H1 (cell line): Measurements from ENCODE around the gene FLT4. TPM values are rescaled to one million over a fixed set of nuclear protein-coding genes. Genes with fewer than 3 reads are reported as not detected.

Experiments
- CTCF ChIA-PET: fragments of 300-600 bp; sonication (Branson Sonifier 250); formaldehyde crosslinking; loops from one replicate; lab custom pipeline; 2021; ENCODE audit not compliant: partially characterized antibody; lab: Charles Lee
- POLR2A ChIA-PET: fragments of 300-600 bp; sonication (Branson Sonifier 250); formaldehyde crosslinking; loops from one replicate; lab custom pipeline; 2021; ENCODE audit warnings: inconsistent platforms; ENCODE audit not compliant: partially characterized antibody; lab: Charles Lee
- DNase-seq, 2 experiments: peaks; one replicate each; pipeline versions ENCODE4 v3.0.0 to v3.0.0-alpha.2; 2010 to 2022; ENCODE audit warnings: low spot score in 2 of 2, low read depth in 1 of 2, mixed read lengths in 1 of 2
- FAIRE-seq: peaks from 2 replicates; lab custom pipeline; 2011; peaks lifted over from hg19 to GRCh38; lab: Jason Lieb, UNC
- H2AFZ ChIP-seq: 2 replicates; pipeline ENCODE4 v1.8.1; 2012; ENCODE audit warnings: low read length, inconsistent platforms
- H2AK5ac ChIP-seq: 2 replicates; pipeline ENCODE4 v1.6.1; 2013; ENCODE audit warnings: low read depth, low read length
- H2BK120ac ChIP-seq: replicated peaks from 2 replicates; pipeline ENCODE3; 2013; ENCODE audit warnings: low read depth, low read length, inconsistent platforms
- H2BK12ac ChIP-seq: 2 replicates; pipeline ENCODE4 v1.6.1; 2013; ENCODE audit warnings: low read depth, low read length
- H2BK15ac ChIP-seq: 2 replicates; pipeline ENCODE4 v1.6.1; 2013; ENCODE audit warnings: low read length
- H2BK20ac ChIP-seq: 2 replicates; pipeline ENCODE4 v1.6.1; 2013; ENCODE audit warnings: low read length
- H2BK5ac ChIP-seq: 2 replicates; pipeline ENCODE4 v1.6.1; 2013; ENCODE audit warnings: low read depth, low read length
- H3K14ac ChIP-seq: 2 replicates; pipeline ENCODE4 v1.6.1; 2013; ENCODE audit warnings: inconsistent platforms; ENCODE audit not compliant: insufficient read length
- H3K18ac ChIP-seq: 2 replicates; pipeline ENCODE4 v1.6.1; 2013; ENCODE audit warnings: low read length; ENCODE audit errors: extremely low read depth
- H3K23ac ChIP-seq: 2 replicates; pipeline ENCODE4 v1.6.1; 2013; ENCODE audit warnings: inconsistent platforms; ENCODE audit not compliant: insufficient read length
- H3K23me2 ChIP-seq: 2 replicates; pipeline ENCODE4 v1.6.1; 2013; ENCODE audit warnings: low read depth, low read length
- H3K27ac ChIP-seq: 2 replicates; pipeline ENCODE4 v1.6.1; 2011; ENCODE audit warnings: low read depth, low read length, inconsistent platforms
- H3K27me3 ChIP-seq, 4 experiments: replicated peaks in 1 of 4; 1 replicate in 1 of 4; 2 replicates in 3 of 4; pipeline versions ENCODE4 v1.6.1 to v1.8.1; 2011 to 2013; ENCODE audit warnings: low read length in 3 of 4, mild to moderate bottlenecking in 3 of 4, inconsistent platforms in 2 of 4, mixed read lengths in 2 of 4, moderate library complexity in 1 of 4; ENCODE audit not compliant: control insufficient read depth in 3 of 4, insufficient read depth in 3 of 4; ENCODE audit errors: extremely low read depth in 1 of 4
- H3K36me3 ChIP-seq, 4 experiments: 2 replicates each; pipeline versions ENCODE4 v1.6.1 to v1.8.1; 2011 to 2013; ENCODE audit warnings: mild to moderate bottlenecking in 4 of 4, low read length in 3 of 4, moderate library complexity in 2 of 4, control low read depth in 1 of 4, inconsistent platforms in 1 of 4; ENCODE audit not compliant: insufficient read depth in 4 of 4, control insufficient read depth in 2 of 4
- H3K4ac ChIP-seq: replicated peaks from 2 replicates; pipeline ENCODE3; 2013; ENCODE audit warnings: low read length, low read depth, mixed read lengths, inconsistent platforms; ENCODE audit not compliant: insufficient read length
- H3K4me1 ChIP-seq, 4 experiments: replicated peaks in 1 of 4; 1 replicate in 1 of 4; 2 replicates in 3 of 4; pipeline versions ENCODE4 v1.6.1 to v1.8.1; 2011 to 2013; ENCODE audit warnings: low read length in 3 of 4, inconsistent platforms in 2 of 4, mixed read lengths in 1 of 4; ENCODE audit not compliant: insufficient read depth in 4 of 4, control insufficient read depth in 3 of 4
- H3K4me2 ChIP-seq, 2 experiments: 2 replicates each; pipeline versions ENCODE4 v1.6.1 to v1.8.1; 2011 to 2013; ENCODE audit warnings: low read depth in 2 of 2, low read length in 2 of 2, control low read depth in 1 of 2, inconsistent platforms in 1 of 2, mild to moderate bottlenecking in 1 of 2; ENCODE audit not compliant: insufficient read depth in 1 of 2
- H3K4me3 ChIP-seq, 4 experiments: fragments of 200-600, 300-600 bp in 1 of 4; sonication (generic), shearing (Covaris generic), sonication (Bioruptor Twin) in 1 of 4; 2 replicates each; pipeline versions ENCODE4 v1.5.1 to v1.8.1; 2011 to 2016; ENCODE audit warnings: low read length in 4 of 4, low read depth in 3 of 4, control low read depth in 2 of 4, inconsistent platforms in 2 of 4, mild to moderate bottlenecking in 2 of 4, mixed read lengths in 1 of 4, moderate library complexity in 1 of 4; ENCODE audit not compliant: insufficient read depth in 2 of 4; ENCODE audit errors: extremely low read depth in 1 of 4
- H3K56ac ChIP-seq: replicated peaks from 2 replicates; pipeline ENCODE3; 2013; ENCODE audit warnings: low read depth, mild to moderate bottlenecking, mixed read lengths, low read length, inconsistent platforms; ENCODE audit not compliant: insufficient read length
- H3K79me1 ChIP-seq: 2 replicates; pipeline ENCODE4 v1.6.1; 2013; ENCODE audit warnings: low read depth, low read length, control low read depth
- H3K79me2 ChIP-seq, 2 experiments: 2 replicates each; pipeline versions ENCODE4 v1.6.1 to v1.8.1; 2012 to 2013; ENCODE audit warnings: low read length in 2 of 2, mild to moderate bottlenecking in 2 of 2, inconsistent platforms in 1 of 2; ENCODE audit not compliant: insufficient read depth in 2 of 2, control insufficient read depth in 1 of 2
- H3K9ac ChIP-seq, 4 experiments: replicated peaks in 1 of 4; 1 replicate in 1 of 4; 2 replicates in 3 of 4; pipeline versions ENCODE4 v1.6.1 to v1.8.1; 2011 to 2013; ENCODE audit warnings: low read depth in 3 of 4, low read length in 3 of 4, control low read depth in 2 of 4, mild to moderate bottlenecking in 2 of 4, moderate library complexity in 2 of 4, inconsistent platforms in 1 of 4; ENCODE audit errors: extremely low read depth in 1 of 4
- H3K9me3 ChIP-seq, 2 experiments: 2 replicates each; pipeline versions ENCODE4 v1.6.1 to v1.8.1; 2012 to 2013; ENCODE audit warnings: mild to moderate bottlenecking in 2 of 2, moderate library complexity in 2 of 2, control low read depth in 1 of 2, inconsistent platforms in 1 of 2, low read depth in 1 of 2, low read length in 1 of 2, mixed read lengths in 1 of 2; ENCODE audit not compliant: insufficient read depth in 2 of 2
- H4K20me1 ChIP-seq, 2 experiments: replicated peaks in 1 of 2; 2 replicates each; pipeline versions ENCODE3 to v1.8.1; 2011 to 2013; ENCODE audit warnings: inconsistent platforms in 2 of 2, low read length in 2 of 2, mild to moderate bottlenecking in 1 of 2; ENCODE audit not compliant: insufficient read depth in 2 of 2, control insufficient read depth in 1 of 2
- H4K5ac ChIP-seq: 2 replicates; pipeline ENCODE4 v1.6.1; 2013; ENCODE audit warnings: low read length, low read depth, mixed read lengths, inconsistent platforms; ENCODE audit not compliant: insufficient read length
- H4K8ac ChIP-seq: 2 replicates; pipeline ENCODE4 v1.8.0; 2013; ENCODE audit warnings: mild to moderate bottlenecking, moderate library complexity, low read length, inconsistent platforms; ENCODE audit not compliant: insufficient read depth; ENCODE audit errors: extremely low read depth
- H4K91ac ChIP-seq: replicated peaks from 2 replicates; pipeline ENCODE3; 2013; ENCODE audit warnings: low read length, mixed read lengths, inconsistent platforms; ENCODE audit not compliant: insufficient read length
- GABPA ChIP-seq: IDR thresholded peaks from 2 replicates; pipeline ENCODE4 v1.6.1; 2011; ENCODE audit warnings: mild to moderate bottlenecking, low read length, moderate library complexity, borderline replicate concordance; ENCODE audit not compliant: insufficient read depth
- WGBS, 2 experiments: shearing (Covaris generic) in 1 of 2; methylation state at CpG; one replicate each; pipeline versions ENCODE4 v1.1.6 to v1.1.7; 2013 to 2015; ENCODE audit warnings: low lambda C conversion rate in 2 of 2, mixed read lengths in 2 of 2, inconsistent platforms in 1 of 2, low coverage in 1 of 2, missing lambda C conversion rate in 1 of 2; ENCODE audit not compliant: insufficient replicate concordance in 2 of 2, insufficient coverage in 1 of 2, insufficient read length in 1 of 2; ENCODE audit errors: extremely low coverage in 1 of 2, missing lambda C conversion rate in 1 of 2; 5-methylcytosine and 5-hydroxymethylcytosine counted together
- polyA plus RNA-seq, 7 experiments: library from polyadenylated mRNA; depleted of rRNA in 3 of 7; stranded (reverse) in 5 of 7; unstranded in 2 of 7; fragments of >200 nt in 5 of 7; fragments of 200-250 nt in 2 of 7; gene quantifications; 1 replicate in 5 of 7; 2 replicates in 1 of 7; 4 replicates in 1 of 7; pipeline versions ENCODE4 v1.2.1 to v1.2.3, GENCODE V29; 2011 to 2013; ENCODE audit warnings: missing spikeins in 2 of 7, mixed read lengths in 2 of 7
- total RNA-seq: library from RNA; stranded (reverse); fragmentation: NEBNext Ultra II Directional; extraction: Animal tissue kit (Norgen Biotek cat#: 25700); gene quantifications from 2 replicates; pipeline ENCODE4 v1.2.1, GENCODE V29; 2021

Gene FLT4
- total and polyA plus RNA-seq, 2 of the 8 experiments (the other 6 are each of a cell fraction or from before 2014, with no cell fraction given): 6.5 to 7.7 TPM

DNA sequence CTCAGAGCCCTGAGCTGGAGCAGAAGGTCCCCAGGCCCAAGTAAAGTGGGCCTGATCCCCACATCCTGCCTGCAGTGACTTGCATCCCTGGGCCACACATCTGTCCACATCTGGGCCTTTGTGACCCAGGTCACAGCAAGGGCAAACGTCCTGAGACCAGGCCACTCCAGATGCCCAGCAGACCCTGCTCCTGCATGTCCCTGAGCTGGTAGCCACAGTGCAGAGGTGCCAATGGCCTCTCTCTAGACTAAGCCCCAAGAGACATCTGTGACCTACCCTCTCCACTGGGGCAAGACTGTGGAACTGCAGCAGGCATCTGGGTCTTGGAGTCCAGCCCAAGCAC is 2.5 kb downstream of the FLT4 start:
- no peak overlapping the region for H3K23ac ChIP-seq
- no peaks in the 10 kb centered on the region for H3K9me3 ChIP-seq
- H2BK20ac ChIP-seq: no peak overlapping the region
- no peaks in the 10 kb centered on the region for H3K79me1 ChIP-seq
- no peak overlapping the region for H2BK5ac ChIP-seq
- no peak overlapping the region for H3K4me3 ChIP-seq
- H3K4ac ChIP-seq: no peak overlapping the region
- H2BK12ac ChIP-seq: no peak overlapping the region; the same call in 1 of the 2 replicates
- no peak overlapping the region for H2BK15ac ChIP-seq
- H4K8ac ChIP-seq: no peak overlapping the region
- no peak for TF ChIP-seq GABPA
- H2AFZ ChIP-seq: no peak overlapping the region
- FAIRE-seq: no peak
- H3K4me1 ChIP-seq: no peaks in the 10 kb centered on the region; a peak in 2 of 7 replicates
- H3K9ac ChIP-seq: no peak overlapping the region
- peaks cover 5 to 36% (median 28%) of the 10 kb centered on the region in 4 experiments for H3K27me3 ChIP-seq
- no peak overlapping the region for H3K14ac ChIP-seq
- H3K23me2 ChIP-seq: peaks cover 12% of the 10 kb centered on the region; the same call in 1 of the 2 replicates
- no peak overlapping the region for H2BK120ac ChIP-seq
- H3K4me2 ChIP-seq: no peak overlapping the region
- H4K20me1 ChIP-seq: peaks cover 0 to 8% of the 10 kb centered on the region in 2 experiments
- H4K91ac ChIP-seq: no peak overlapping the region
- POLR2A ChIA-PET: interaction anchor here (1.4 kb wide), 1 partner anchor 28 kb away, joined by 3 read pairs; no protein-coding TSS in a partner anchor
- DNase-seq: no peak
- H3K18ac ChIP-seq: no peak overlapping the region
- no peak overlapping the region for H3K27ac ChIP-seq
- WGBS, 2 experiments: 70% methylated on average over 1 of the region's 1 CpG; no CpG with 5 or more reads in 1 of the 2 experiments
- H3K36me3 ChIP-seq: no peaks in the 10 kb centered on the region
- CTCF ChIA-PET: interaction anchor here (0.8 to 3.7 kb wide), 5 partner anchors 22 to 41 kb away, joined by 3 to 15 read pairs (median 7); no protein-coding TSS in a partner anchor
- H2AK5ac ChIP-seq: no peak overlapping the region
- no peak overlapping the region for H3K56ac ChIP-seq
- no peaks in the 10 kb centered on the region for H3K79me2 ChIP-seq
- H4K5ac ChIP-seq: no peak overlapping the region
